Measurements from ENCODE around the gene MCTP1.
A peak's percentile ranks its signal among the peaks of the same experiment; 100 is the strongest.

MCTP1 gene

GRCh38 chr5:95274011-95274410, 10.9 kb downstream of the MCTP1 start:
- no peak overlapping the region for H3K4me3 Mint-ChIP-seq
- no peaks in the 10 kb centered on the region for H3K36me3 Mint-ChIP-seq
- H3K27ac Mint-ChIP-seq = no peak overlapping the region
- H3K4me1 Mint-ChIP-seq = no peaks in the 10 kb centered on the region
- ATAC-seq (replicated peaks) (no peak), DNase-seq (no peak)
- H3K9me3 Mint-ChIP-seq = peaks cover 0 to 3% of the 10 kb centered on the region in 2 donors
- peaks cover 22 to 23% of the 10 kb centered on the region in 2 donors for H3K27me3 Mint-ChIP-seq

GRCh38 chr5:95272316-95272929, 12.5 kb downstream of the MCTP1 start:
- Mint-ChIP-seq H3K27ac (no peak overlapping the region), H3K4me3 (no peak overlapping the region), H3K9me3 (peaks cover 0 to 3% of the 10 kb centered on the region in 2 donors), H3K4me1 (no peaks in the 10 kb centered on the region), H3K27me3 (peaks cover 28 to 29% of the 10 kb centered on the region in 2 donors), H3K36me3 (no peaks in the 10 kb centered on the region)
- ATAC-seq (replicated peaks) (no peak), DNase-seq (no peak)

GRCh38 chr5:95262933-95263660, 21.8 kb downstream of the MCTP1 start:
- peaks cover 6 to 7% of the 10 kb centered on the region in 2 donors for H3K27me3 Mint-ChIP-seq
- no peaks in the 10 kb centered on the region for H3K9me3 Mint-ChIP-seq
- H3K4me3 Mint-ChIP-seq = no peak overlapping the region
- no peak for DNase-seq
- H3K4me1 Mint-ChIP-seq = no peaks in the 10 kb centered on the region
- no peaks in the 10 kb centered on the region for H3K36me3 Mint-ChIP-seq
- ATAC-seq (replicated peaks) = no peak
- H3K27ac Mint-ChIP-seq = no peak overlapping the region

GRCh38 chr5:95261437-95262175, 23.3 kb downstream of the MCTP1 start:
- Mint-ChIP-seq H3K27me3 (no peaks in the 10 kb centered on the region), H3K36me3 (no peaks in the 10 kb centered on the region), H3K4me1 (no peaks in the 10 kb centered on the region), H3K27ac (no peak overlapping the region), H3K4me3 (no peak overlapping the region), H3K9me3 (no peaks in the 10 kb centered on the region)
- ATAC-seq (replicated peaks) (peak in 1 of 2 donors; percentile 53), DNase-seq (no peak)

GRCh38 chr5:95256991-95257390, 27.9 kb downstream of the MCTP1 start:
- Mint-ChIP-seq H3K4me3 (no peak overlapping the region), H3K4me1 (no peaks in the 10 kb centered on the region), H3K9me3 (no peaks in the 10 kb centered on the region), H3K36me3 (no peaks in the 10 kb centered on the region), H3K27ac (no peak overlapping the region), H3K27me3 (no peaks in the 10 kb centered on the region)
- no peak for DNase-seq
- no peak for ATAC-seq (replicated peaks)

GRCh38 chr5:95256446-95256845, 28.4 kb downstream of the MCTP1 start:
- Mint-ChIP-seq H3K27me3 (no peaks in the 10 kb centered on the region), H3K4me1 (no peaks in the 10 kb centered on the region), H3K9me3 (no peaks in the 10 kb centered on the region), H3K4me3 (no peak overlapping the region), H3K27ac (no peak overlapping the region), H3K36me3 (no peaks in the 10 kb centered on the region)
- no peak for DNase-seq
- ATAC-seq (replicated peaks) = no peak

- Mint-ChIP-seq H3K27ac (no peak overlapping the region), H3K27me3 (no peaks in the 10 kb centered on the region), H3K4me3 (no peak overlapping the region), H3K4me1 (no peaks in the 10 kb centered on the region), H3K36me3 (no peaks in the 10 kb centered on the region), H3K9me3 (no peaks in the 10 kb centered on the region)
- no peak for DNase-seq
- no peak for ATAC-seq (replicated peaks)
Measured at GRCh38 chr5:95252801-95253200, 32.1 kb downstream of the MCTP1 start.

- Mint-ChIP-seq H3K36me3 (no peaks in the 10 kb centered on the region), H3K27ac (no peak overlapping the region), H3K27me3 (no peaks in the 10 kb centered on the region), H3K4me3 (no peak overlapping the region), H3K9me3 (no peaks in the 10 kb centered on the region), H3K4me1 (no peaks in the 10 kb centered on the region)
- ATAC-seq (replicated peaks) (no peak), DNase-seq (no peak)
Measured at GRCh38 chr5:95251185-95251584, 33.7 kb downstream of the MCTP1 start.

GRCh38 chr5:95244479-95244878, 40.4 kb downstream of the MCTP1 start:
- Mint-ChIP-seq H3K9me3 (peaks cover 0 to 3% of the 10 kb centered on the region in 2 donors), H3K4me3 (no peak overlapping the region), H3K36me3 (no peaks in the 10 kb centered on the region), H3K27ac (no peak overlapping the region), H3K4me1 (peaks cover 6 to 10% of the 10 kb centered on the region in 2 donors), H3K27me3 (peaks cover 6 to 9% of the 10 kb centered on the region in 2 donors)
- DNase-seq (no peak), ATAC-seq (replicated peaks) (no peak)

- no peak overlapping the region for H3K27ac Mint-ChIP-seq
- H3K4me3 Mint-ChIP-seq = no peak overlapping the region
- DNase-seq = no peak
Measured at GRCh38 chr5:95241635-95242034, 43.3 kb downstream of the MCTP1 start.

GRCh38 chr5:95241161-95241560, 43.7 kb downstream of the MCTP1 start:
- Mint-ChIP-seq H3K27ac (no peak overlapping the region), H3K9me3 (peaks cover 0 to 3% of the 10 kb centered on the region in 2 donors), H3K36me3 (no peaks in the 10 kb centered on the region), H3K4me3 (no peak overlapping the region), H3K4me1 (peaks cover 6 to 10% of the 10 kb centered on the region in 2 donors), H3K27me3 (peaks cover 6 to 16% of the 10 kb centered on the region in 2 donors)
- ATAC-seq (replicated peaks) (no peak), DNase-seq (no peak)

More at GRCh38 chr5:95241635-95242034, 43.3 kb downstream of the MCTP1 start:
- peaks cover 0 to 3% of the 10 kb centered on the region in 2 donors for H3K9me3 Mint-ChIP-seq
- H3K36me3 Mint-ChIP-seq = no peaks in the 10 kb centered on the region
- H3K27me3 Mint-ChIP-seq = peaks cover 6 to 16% of the 10 kb centered on the region in 2 donors
- H3K4me1 Mint-ChIP-seq = peaks cover 6 to 10% of the 10 kb centered on the region in 2 donors
- peak; percentile 97 to 98 for ATAC-seq (replicated peaks)

GRCh38 chr5:95238560-95239325, 46.2 kb downstream of the MCTP1 start:
- Mint-ChIP-seq H3K36me3 (no peaks in the 10 kb centered on the region), H3K4me3 (no peak overlapping the region), H3K4me1 (peaks cover 6 to 10% of the 10 kb centered on the region in 2 donors), H3K27ac (no peak overlapping the region), H3K27me3 (peaks cover 6 to 16% of the 10 kb centered on the region in 2 donors), H3K9me3 (peaks cover 0 to 3% of the 10 kb centered on the region in 2 donors)
- ATAC-seq (replicated peaks) (no peak), DNase-seq (no peak)

- peaks cover 3 to 10% of the 10 kb centered on the region in 2 donors for H3K4me1 Mint-ChIP-seq
- H3K4me3 Mint-ChIP-seq = no peak overlapping the region
- no peaks in the 10 kb centered on the region for H3K36me3 Mint-ChIP-seq
- DNase-seq (no peak), ATAC-seq (replicated peaks) (no peak)
- H3K27me3 Mint-ChIP-seq = peaks cover 0 to 8% of the 10 kb centered on the region in 2 donors
- no peak overlapping the region for H3K27ac Mint-ChIP-seq
- no peaks in the 10 kb centered on the region for H3K9me3 Mint-ChIP-seq
Measured at GRCh38 chr5:95237324-95237723, 47.6 kb downstream of the MCTP1 start.

GRCh38 chr5:95235439-95235982, 49.4 kb downstream of the MCTP1 start:
- Mint-ChIP-seq H3K27me3 (peaks cover 0 to 8% of the 10 kb centered on the region in 2 donors), H3K27ac (no peak overlapping the region), H3K4me3 (no peak overlapping the region), H3K4me1 (no peaks in the 10 kb centered on the region), H3K36me3 (no peaks in the 10 kb centered on the region), H3K9me3 (no peaks in the 10 kb centered on the region)
- ATAC-seq (replicated peaks) (no peak), DNase-seq (no peak)
